Activated naive CD4-positive, alpha-beta T cell treated with anti-CD3 and anti-CD28 coated beads, Interleukin-2, amount 50 U/mL, for 16 hours (primary cell): ENCODE data around the gene POTEF.
"Not testable (repeated sequence)": the region's sequence is repeated elsewhere in the genome, so short reads cannot be mapped to it uniquely, and the experiment has no call there.

Experiments
- DNase-seq: peaks from one replicate; pipeline ENCODE4 v3.0.0-alpha.2; 2020

The POTEF gene

DNA sequence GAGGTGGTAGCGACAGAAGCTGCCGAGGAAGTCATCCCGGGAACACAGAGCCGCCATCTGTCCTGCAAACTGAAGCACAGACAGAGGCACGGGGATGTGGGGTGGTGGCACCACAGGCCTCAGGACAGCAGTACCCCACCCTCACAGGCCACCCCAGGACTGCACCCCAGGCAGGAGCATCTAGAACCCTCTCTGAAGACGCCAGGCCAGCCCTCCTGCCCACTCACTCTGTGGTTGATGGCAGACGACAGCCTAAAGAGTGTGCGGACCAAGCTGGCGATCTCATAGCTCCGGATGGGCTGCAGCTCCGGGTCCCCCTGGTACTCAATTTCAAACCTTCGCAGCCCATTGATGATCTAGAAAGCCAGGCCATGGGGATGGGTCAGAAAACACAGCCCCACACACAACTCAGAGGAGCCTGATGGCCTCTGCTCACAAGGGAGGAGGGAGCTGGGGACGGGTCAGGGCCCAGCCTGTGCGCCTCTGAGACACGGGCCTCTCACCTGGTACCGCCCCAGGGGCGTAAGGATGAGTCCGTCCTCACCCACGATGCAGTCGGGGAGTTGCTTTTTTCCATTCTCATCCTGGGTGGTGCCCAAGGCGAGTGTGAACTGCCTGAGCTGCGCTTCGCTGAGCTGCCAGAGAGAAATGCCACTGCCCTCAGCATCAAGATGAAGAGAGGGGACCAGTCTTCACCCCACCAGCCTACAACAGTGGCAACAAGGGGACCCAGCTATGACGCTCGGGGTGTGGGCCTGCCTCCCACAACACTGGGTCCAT lies 24.0 kb upstream of the POTEF start:
- DNase-seq, result no peak

DNA sequence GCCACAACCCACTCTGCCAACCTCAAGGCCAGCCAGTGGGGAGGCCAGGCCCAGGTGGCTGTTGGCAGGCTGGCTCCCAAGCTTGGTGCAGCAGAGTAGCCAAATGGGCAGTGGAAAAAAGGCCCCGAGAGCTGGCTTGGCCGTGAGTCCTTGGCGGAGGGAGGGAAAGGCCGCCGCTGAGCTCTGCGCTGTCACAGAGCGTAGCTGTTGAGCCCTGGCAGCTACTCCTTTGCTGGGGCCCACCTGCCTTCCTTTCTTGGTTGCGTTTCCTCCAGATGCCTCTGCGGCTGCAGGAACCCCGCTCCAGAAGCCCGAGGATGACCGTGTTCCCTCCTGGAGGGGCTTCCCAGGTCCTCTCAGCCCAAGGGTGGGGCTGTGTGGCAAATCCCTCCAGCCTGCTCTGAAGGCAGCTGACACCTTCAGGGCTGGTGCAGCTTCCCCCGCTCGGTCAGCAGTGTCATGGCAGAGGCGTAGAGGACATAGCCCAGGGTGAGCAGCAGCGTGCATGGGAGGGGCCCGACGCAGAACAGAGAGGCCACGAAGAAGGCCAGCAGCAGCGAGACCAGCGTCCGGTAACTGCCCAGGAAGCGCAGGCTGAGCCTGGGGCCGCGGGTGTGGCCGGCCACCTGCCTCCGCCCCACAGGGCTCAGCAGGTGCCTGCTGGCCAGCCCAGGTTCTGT lies 23.3 kb upstream of the POTEF start:
- not testable (repeated sequence) for DNase-seq

DNA sequence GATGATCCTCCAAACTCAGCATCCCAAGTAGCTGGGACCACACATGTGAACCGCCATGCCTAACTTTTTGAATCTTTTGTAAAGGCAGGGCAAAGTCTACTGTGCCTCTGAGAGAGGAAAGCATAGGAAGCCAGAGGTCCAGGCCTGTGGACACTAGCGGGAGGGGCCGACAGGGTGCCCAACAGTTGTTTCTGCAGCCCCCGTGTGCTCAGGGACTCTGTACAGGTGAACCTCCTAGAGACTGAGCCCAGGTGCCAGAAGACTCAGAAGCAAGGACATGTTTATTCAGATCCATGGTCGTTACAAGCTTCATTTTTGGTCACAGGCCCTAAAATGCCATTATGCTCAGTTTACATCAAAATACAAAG lies 22.1 kb upstream of the POTEF start:
- not testable (repeated sequence) for DNase-seq

DNA sequence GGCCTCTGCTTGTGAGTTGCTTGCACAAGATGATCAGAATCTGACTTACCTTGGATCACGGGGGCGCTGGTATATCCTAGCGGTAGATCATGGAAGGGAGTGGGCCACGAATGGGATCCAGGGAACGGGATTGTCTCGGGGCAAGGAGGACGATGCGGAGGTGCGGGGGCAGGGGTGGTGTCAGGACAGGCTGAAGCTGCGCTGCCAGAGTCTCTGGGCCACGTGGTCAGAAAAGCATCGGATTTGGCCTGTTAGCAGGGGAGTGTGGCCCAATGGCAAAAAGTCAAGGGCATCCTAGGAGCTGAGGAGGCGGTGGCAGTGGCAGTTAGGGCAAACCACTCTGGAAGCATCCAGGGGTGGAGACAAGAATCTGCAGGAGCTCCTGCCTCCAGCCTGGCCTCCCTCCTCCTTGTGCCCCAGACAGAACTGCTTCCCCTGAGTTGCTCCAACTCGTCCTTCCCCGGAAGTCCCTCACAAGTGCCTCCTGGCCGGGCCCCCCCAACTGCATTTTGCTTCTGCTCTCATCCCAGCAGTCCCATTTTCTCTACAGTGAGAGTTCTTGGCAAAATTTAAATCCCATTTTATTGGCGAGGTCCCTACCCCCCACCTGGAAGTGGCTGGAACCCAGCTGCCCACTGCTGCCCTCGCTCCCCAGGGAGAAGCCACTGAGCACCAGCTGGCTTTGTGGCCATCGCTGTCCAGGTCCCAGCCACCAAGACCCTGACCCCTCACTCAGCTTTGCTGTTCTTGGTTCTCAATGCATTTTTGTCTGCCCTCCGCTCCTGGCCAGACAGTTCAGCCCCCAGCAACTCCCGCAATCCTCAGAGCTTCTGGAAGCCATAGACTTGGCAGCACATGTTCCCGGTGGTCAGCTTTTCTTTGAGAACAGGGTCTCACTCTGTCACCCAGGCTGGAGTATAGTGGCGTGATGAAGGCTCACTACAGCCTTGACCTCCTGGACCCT lies 21.4 kb upstream of the POTEF start:
- DNase-seq, result no peak

DNA sequence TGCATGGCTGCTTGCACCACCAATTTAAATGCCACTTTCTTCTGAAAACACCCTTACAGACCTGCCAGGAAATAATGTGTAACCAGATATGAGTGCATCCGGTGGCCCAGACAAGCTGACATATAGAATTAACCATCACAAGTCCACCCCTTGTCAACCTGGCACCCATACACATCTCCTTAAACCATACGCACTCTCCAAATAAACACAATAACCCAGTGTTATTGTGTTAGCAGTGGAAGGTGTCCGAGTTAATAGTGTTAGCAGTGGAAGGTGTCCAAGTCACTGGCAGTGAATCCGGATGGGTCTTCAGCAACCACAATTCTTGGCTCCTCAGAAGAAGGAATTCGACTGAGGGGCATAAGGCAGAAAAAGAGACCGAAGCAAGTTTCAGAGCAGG lies 19.5 kb upstream of the POTEF start:
- not testable (repeated sequence) for DNase-seq

DNA sequence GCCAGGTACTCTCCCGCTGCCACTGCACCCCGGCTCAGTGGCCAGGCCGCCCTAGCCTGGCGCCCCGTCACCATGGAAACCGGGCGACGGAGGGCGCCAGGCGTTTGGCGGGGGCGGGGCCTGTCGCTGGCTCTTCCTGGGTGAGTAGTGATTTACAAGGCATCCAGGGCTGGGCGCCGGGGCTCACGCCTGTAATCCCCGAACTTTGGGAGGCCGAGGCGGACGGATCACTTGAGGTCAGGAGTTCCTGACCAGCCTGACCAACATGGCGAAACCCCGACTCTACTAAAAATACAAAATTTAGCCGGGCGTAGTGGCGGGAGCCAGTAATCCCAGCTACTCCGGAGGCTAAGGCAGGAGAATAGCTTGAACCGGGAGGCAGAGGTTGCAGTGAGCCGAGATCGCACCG lies 16.0 kb upstream of the POTEF start, which contains the start of gene CCDC74B:
Gene CCDC74B (minus strand): TSS at position 107 of the 409 bp plus-strand sequence. CDS start 116 bp downstream, outside the sequence.
- peak; percentile 53 for DNase-seq

DNA sequence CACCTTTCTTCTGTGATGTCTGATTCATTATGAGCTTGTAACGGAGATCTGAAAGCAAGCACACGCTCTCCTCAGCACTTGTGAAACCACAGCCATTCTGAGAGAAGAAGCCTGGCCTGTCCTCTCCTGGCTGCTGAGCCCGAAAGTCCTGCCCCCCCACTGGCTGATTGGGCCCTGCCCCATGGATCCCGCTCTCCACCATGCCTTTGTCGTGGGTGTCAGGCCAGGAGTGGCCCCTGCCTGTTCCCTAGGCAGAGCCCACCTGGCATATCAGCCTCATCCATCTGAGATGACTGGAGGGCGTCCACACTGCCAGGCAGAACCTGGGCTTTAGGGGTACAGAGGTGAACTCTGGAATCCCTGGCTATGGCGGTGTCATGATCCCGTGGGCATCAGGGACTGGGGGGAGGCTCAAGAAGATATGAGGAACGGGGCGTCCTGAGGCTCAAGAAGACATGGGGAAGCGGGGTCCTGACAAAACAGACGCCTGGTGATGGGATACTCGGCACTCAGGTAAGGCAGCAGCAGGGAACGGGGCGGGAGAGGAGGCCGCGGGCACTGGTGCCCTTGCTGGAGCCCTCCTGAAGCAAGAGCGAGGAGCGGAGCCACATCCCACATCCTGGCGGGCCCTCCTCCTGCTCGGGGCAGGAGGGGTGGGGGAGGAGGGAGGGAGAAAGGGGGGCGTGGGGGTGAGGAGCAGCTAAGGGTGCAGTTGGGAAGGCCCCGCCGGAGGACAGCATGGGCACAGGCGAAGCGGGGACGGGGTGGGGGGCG lies 14.4 kb upstream of the POTEF start:
- DNase-seq, result not testable (repeated sequence)

DNA sequence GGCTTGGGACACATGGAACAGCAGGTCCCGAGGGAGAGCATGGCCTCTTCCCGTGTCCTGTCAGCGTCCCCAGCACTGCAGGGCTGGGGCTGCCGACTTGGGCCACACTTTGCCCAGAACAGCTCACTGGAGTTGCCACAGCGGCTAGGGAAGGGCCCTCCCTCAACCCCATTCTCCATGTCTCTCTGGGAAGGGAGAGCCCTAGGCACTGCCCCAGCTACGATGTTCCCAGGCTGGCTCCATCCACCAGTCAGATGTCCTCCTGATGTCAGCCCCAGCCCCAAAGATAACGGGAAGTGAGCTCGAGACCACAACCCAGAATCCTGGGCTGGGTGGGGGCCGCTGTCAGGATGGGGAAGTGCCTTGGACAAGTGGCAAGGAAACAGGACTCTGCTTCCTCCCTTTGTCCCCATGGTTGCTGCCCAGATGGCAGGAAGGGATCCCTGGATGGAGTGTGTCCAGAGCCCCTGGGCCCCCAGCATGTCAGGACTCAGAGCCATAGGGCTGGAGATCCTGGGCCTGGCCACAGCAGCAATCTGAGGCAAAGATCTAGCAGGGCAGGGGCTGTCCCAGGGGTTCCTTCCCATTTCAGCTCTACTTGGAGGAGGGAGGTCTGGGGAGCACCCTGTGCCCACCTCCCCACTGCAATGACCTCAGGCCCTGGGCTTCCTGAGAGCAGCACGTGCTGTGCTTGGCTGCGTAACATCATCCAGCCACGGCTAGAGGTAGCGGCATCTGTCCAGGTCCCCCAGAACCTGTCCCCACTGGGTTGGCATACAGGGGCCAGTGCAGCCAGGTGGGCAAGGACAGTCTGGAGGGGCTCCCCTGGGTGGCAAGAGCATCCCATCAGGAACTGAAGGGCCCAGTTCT lies 13.6 kb upstream of the POTEF start:
- not testable (repeated sequence) for DNase-seq

DNA sequence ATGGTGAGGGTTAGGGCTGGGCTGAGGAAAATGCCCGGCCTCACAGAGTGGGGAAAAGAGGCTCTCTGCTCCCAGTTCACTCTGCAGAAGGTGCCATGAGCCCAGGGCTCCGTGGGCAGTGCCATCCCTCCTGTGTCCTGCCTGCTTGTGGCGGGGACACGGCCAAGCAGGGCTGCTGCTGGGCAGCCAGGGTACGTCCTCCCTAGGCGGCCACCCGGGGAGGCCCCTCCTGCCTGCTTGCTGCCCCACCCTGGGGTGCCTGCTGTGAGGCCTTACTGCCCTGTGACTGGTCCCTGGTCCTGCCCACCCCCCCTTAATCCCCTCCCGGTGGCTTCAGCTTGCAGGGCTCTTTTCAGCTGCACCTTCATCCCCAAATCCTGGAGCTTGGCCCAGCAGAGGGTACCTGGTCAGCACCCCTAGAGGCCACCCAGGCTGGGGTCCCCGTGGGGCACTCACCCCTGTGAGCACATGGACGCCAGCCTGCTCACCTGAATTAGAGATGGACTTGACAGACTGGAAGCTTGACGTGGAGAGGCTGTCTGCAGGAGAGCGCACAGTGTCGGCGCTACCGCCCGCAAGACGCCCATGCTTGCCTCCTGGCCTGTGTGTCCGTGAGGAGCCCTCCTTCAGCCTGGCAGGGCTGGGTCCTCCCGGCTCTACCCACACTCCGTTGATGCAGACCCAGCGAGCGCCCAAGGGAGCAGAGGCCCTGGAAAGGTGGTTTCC lies 12.8 kb upstream of the POTEF start:
- DNase-seq, result not testable (repeated sequence)

DNA sequence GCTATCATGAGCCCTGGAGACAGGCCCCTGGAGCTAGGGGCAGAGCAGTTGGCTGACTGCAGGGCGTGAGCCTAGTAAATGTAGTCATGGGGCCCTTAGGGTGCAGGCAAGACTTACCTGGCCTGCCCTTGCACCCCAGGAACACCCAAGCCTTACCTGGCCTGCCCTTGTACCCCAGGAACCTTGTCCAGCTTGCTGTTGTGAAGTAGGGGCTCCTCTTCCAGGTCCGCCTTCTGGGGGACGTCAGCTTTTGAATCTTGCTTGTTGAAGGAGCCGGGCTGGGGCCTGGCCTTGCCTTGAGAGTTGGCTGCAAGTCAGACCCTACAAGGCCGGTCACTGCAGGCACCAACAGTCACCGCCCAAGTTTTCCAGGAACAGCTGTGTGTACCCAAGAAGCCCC lies 12.0 kb upstream of the POTEF start:
- not testable (repeated sequence) for DNase-seq

DNA sequence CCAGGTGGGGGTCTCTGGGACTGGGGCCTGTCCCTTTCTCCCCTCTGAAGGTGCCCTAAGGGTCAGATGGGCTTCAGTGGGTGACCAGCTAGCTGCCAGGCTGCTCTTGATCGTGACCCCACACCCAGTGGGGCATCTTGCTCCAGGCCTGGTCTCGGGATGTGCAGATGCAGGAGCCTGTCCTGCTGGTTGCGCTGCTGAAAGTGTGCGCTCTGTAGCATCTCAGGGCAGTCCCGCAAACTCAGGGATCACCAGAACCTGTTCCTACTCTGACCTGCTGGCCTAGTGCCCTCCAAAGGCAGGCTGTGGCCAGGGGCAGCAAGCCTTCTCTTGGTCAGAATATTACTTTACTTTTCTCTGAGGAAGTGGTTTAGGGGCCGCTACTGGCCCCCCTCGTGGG lies 11.5 kb upstream of the POTEF start:
- not testable (repeated sequence) for DNase-seq

DNA sequence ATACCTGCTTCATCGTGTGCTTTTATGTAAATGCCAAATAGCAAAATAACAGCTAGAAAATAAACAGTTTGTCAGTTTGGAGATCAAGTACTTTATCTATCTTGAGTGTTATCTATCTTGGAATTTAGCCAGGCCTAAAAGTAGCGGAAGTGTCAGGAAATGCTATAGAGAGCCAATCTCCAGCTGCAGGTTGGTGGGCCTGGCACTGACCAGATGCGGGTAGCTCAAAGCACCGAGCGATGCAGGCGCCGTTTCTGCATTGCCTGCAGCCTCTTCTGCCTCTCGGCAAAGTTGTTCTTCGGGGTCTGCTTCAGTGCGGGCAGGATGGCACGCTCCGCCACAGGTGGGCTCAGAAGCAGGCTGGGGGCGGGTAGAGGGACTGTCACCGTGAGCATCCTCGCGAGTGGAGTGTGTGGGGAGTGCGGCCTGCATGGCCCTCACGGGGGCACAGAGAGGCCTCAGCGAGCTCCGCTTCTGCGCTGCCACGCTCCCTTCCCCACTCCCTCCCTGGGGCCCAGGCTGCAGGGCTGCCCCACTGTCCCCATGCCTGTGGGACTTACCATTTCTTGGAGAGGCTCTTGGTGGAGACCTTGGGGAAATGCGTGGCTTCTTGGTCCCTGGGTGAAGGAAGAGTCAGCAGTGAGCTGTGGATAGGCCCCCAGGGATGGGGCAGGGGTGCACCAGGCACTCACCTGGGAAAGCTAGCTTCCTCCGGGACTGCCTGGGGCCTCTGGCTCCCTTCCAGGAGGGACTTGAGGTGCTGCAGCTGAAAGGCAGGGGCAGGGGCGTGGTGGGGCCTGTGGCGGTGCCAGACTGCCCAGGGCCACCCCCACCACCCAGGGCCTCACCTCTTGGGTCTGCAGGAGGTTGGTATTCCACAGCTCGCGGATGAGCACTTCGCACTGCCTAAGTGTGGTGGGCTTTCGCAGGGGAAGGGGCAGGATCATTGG lies 10.6 kb upstream of the POTEF start:
- not testable (repeated sequence) for DNase-seq

DNA sequence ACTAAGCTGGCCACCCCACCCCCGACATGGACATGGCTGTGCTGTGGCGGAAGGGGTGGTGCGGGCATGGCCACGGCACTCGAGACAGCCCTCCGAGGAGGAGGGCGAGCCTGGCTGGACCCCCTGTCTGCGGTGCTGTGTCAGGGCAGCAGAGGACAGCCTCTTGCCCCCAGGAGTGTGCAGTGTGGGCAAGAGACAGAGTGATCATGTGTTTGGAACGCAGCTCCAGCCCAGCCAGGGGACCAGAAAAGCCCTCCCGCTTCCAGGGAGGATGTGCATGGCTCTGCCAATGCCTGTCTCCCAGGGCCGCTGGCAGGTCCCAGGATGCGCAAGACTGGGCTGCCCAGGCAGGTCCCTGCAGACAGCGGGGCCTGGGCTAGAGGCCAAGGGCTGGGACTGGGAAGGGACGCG lies 9.8 kb upstream of the POTEF start:
- DNase-seq, result not testable (repeated sequence)

DNA sequence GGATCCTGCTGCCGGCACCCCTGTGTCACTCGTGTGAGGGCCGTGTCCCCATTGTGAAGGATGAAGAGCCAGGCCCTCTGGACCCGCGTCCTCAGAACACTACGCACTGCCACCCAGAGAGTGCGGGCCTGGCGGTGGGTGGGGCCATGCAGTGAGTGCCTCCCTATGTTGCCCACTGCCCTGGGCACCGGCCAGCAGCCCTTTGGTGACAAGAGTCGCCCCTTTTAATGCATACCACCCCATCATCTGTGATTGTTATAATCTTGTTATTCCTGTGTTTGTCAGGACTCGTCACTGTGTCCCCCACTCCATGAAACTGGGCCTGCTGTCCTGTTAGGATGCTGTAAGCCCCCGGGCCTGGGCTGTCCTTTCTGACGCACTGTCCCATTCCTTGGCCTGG lies 9.3 kb upstream of the POTEF start:
- DNase-seq, result not testable (repeated sequence)

DNA sequence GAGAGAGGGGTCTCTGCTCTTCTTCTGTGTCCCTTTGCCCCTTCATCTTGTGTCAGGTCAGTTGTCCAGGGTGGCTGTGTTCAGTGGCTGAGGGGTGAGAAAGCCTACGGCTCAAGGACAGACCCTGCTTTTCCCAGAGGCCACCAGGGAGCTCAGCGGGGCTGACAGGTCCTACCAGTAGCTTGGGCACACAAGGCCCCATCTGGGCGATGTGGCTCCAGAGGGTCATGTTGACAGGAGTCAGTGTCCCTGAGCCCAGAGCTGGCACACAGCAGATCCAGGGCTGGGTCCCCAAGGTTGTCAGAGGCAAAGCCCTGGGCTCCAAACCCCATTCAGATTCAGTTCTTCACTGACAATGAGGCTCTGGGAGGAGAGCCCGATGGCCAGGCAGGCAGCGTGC lies 8.1 kb upstream of the POTEF start:
- DNase-seq, result not testable (repeated sequence)

DNA sequence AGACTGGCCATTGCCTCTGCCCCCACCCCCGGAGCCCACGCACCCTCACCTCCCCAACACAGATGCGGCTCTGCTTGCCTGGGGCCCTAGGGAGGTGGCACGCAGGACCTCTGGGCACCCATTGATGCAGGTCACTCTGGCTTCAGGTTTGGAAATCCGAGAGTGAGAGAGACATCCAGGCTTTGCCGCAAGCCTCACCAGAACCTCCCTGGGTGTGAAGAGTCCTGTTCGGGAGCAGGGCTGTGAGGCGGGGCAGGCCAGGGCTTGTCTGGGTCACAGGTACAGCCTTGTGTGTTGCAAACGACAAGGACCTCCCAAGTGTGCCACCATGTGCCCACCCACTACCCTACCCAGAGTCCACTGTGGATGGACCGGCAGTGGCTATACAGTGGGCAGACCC lies 7.5 kb upstream of the POTEF start:
- not testable (repeated sequence) for DNase-seq

DNA sequence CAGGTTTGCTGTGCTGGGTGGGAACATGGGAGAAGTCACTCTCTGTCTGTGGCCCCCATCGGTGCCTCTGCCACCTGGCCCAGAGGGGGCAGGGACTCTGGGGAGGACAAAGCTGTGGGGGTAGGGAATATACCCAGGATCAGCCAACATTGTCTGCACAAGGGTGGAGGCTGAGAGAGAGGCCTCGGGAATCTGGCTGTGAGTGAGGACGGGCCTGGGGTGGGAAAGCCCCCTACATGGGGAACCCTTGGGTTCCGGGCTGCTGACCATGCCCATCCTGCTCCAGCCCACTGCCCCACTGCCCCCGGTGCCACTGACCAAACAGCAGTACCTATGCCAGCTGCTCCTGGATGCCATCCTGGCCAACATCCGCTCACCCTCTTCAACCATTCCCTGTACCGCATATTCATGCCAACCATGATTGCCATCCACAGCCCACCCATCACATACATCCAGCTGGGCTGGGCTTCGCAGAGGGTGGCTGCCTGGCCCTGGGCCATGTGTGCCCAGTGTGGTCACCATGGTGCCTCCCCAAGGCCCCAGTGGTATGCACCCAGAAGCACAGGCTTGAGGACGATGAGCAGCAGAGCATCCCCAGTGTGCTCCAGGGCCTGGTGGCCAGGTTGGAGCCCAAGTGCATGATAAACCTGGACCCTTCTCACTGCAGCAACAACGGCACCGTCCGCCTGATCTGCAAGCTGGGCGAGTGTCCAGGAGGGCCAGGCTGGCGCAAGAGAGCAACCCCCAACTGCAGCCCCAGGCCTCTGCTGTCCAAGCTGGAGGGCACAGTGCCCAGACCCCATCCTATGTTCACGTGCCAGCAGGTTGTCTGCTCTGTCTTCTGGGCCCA lies 6.9 kb upstream of the POTEF start:
- no peak for DNase-seq

DNA sequence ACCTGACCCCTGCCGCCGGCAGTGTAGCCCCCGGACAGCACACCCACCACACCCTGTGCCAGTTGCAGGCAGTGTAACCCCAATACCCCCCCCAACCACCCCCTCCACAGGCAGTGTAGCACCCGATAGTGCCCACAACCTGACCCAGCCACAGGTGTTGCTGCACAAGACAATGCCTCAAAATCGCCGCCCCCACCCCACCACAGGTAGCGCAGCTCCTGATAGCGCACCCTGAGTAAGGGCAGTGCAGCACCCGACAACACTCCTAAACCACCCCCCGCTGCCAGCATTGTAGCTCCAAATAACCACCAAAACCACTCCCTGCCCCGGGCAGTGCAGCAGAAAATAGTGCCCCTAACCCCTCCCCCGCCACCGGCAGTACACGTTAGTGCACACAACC lies 558 bp downstream of the POTEF start:
- not testable (repeated sequence) for DNase-seq
